H1 (cell line): ENCODE measurements around the gene ZXDC. TPM values are rescaled to one million over a fixed set of nuclear protein-coding genes. Genes with fewer than 3 reads are reported as not detected.

Source experiments
- CTCF ChIA-PET: fragments of 300-600 bp; sonication (Branson Sonifier 250); formaldehyde crosslinking; loops from one replicate; lab custom pipeline; 2021; ENCODE audit not compliant: partially characterized antibody; lab: Charles Lee
- POLR2A ChIA-PET: fragments of 300-600 bp; sonication (Branson Sonifier 250); formaldehyde crosslinking; loops from one replicate; lab custom pipeline; 2021; ENCODE audit warnings: inconsistent platforms; ENCODE audit not compliant: partially characterized antibody; lab: Charles Lee
- DNase-seq, 2 experiments: peaks; one replicate each; pipeline versions ENCODE4 v3.0.0 to v3.0.0-alpha.2; 2010 to 2022; ENCODE audit warnings: low spot score in 2 of 2, low read depth in 1 of 2, mixed read lengths in 1 of 2
- FAIRE-seq: peaks from 2 replicates; lab custom pipeline; 2011; peaks lifted over from hg19 to GRCh38; lab: Jason Lieb, UNC
- H2AFZ ChIP-seq: 2 replicates; pipeline ENCODE4 v1.8.1; 2012; ENCODE audit warnings: low read length, inconsistent platforms
- H2AK5ac ChIP-seq: 2 replicates; pipeline ENCODE4 v1.6.1; 2013; ENCODE audit warnings: low read depth, low read length
- H2BK120ac ChIP-seq: replicated peaks from 2 replicates; pipeline ENCODE3; 2013; ENCODE audit warnings: low read depth, low read length, inconsistent platforms
- H2BK12ac ChIP-seq: 2 replicates; pipeline ENCODE4 v1.6.1; 2013; ENCODE audit warnings: low read depth, low read length
- H2BK15ac ChIP-seq: 2 replicates; pipeline ENCODE4 v1.6.1; 2013; ENCODE audit warnings: low read length
- H2BK20ac ChIP-seq: 2 replicates; pipeline ENCODE4 v1.6.1; 2013; ENCODE audit warnings: low read length
- H2BK5ac ChIP-seq: 2 replicates; pipeline ENCODE4 v1.6.1; 2013; ENCODE audit warnings: low read depth, low read length
- H3K14ac ChIP-seq: 2 replicates; pipeline ENCODE4 v1.6.1; 2013; ENCODE audit warnings: inconsistent platforms; ENCODE audit not compliant: insufficient read length
- H3K18ac ChIP-seq: 2 replicates; pipeline ENCODE4 v1.6.1; 2013; ENCODE audit warnings: low read length; ENCODE audit errors: extremely low read depth
- H3K23ac ChIP-seq: 2 replicates; pipeline ENCODE4 v1.6.1; 2013; ENCODE audit warnings: inconsistent platforms; ENCODE audit not compliant: insufficient read length
- H3K23me2 ChIP-seq: 2 replicates; pipeline ENCODE4 v1.6.1; 2013; ENCODE audit warnings: low read depth, low read length
- H3K27ac ChIP-seq: 2 replicates; pipeline ENCODE4 v1.6.1; 2011; ENCODE audit warnings: low read depth, low read length, inconsistent platforms
- H3K27me3 ChIP-seq, 4 experiments: replicated peaks in 1 of 4; 1 replicate in 1 of 4; 2 replicates in 3 of 4; pipeline versions ENCODE4 v1.6.1 to v1.8.1; 2011 to 2013; ENCODE audit warnings: low read length in 3 of 4, mild to moderate bottlenecking in 3 of 4, inconsistent platforms in 2 of 4, mixed read lengths in 2 of 4, moderate library complexity in 1 of 4; ENCODE audit not compliant: control insufficient read depth in 3 of 4, insufficient read depth in 3 of 4; ENCODE audit errors: extremely low read depth in 1 of 4
- H3K36me3 ChIP-seq, 4 experiments: 2 replicates each; pipeline versions ENCODE4 v1.6.1 to v1.8.1; 2011 to 2013; ENCODE audit warnings: mild to moderate bottlenecking in 4 of 4, low read length in 3 of 4, moderate library complexity in 2 of 4, control low read depth in 1 of 4, inconsistent platforms in 1 of 4; ENCODE audit not compliant: insufficient read depth in 4 of 4, control insufficient read depth in 2 of 4
- H3K4ac ChIP-seq: replicated peaks from 2 replicates; pipeline ENCODE3; 2013; ENCODE audit warnings: low read length, low read depth, mixed read lengths, inconsistent platforms; ENCODE audit not compliant: insufficient read length
- H3K4me1 ChIP-seq, 4 experiments: replicated peaks in 1 of 4; 1 replicate in 1 of 4; 2 replicates in 3 of 4; pipeline versions ENCODE4 v1.6.1 to v1.8.1; 2011 to 2013; ENCODE audit warnings: low read length in 3 of 4, inconsistent platforms in 2 of 4, mixed read lengths in 1 of 4; ENCODE audit not compliant: insufficient read depth in 4 of 4, control insufficient read depth in 3 of 4
- H3K4me2 ChIP-seq, 2 experiments: 2 replicates each; pipeline versions ENCODE4 v1.6.1 to v1.8.1; 2011 to 2013; ENCODE audit warnings: low read depth in 2 of 2, low read length in 2 of 2, control low read depth in 1 of 2, inconsistent platforms in 1 of 2, mild to moderate bottlenecking in 1 of 2; ENCODE audit not compliant: insufficient read depth in 1 of 2
- H3K4me3 ChIP-seq, 4 experiments: fragments of 200-600, 300-600 bp in 1 of 4; sonication (generic), shearing (Covaris generic), sonication (Bioruptor Twin) in 1 of 4; 2 replicates each; pipeline versions ENCODE4 v1.5.1 to v1.8.1; 2011 to 2016; ENCODE audit warnings: low read length in 4 of 4, low read depth in 3 of 4, control low read depth in 2 of 4, inconsistent platforms in 2 of 4, mild to moderate bottlenecking in 2 of 4, mixed read lengths in 1 of 4, moderate library complexity in 1 of 4; ENCODE audit not compliant: insufficient read depth in 2 of 4; ENCODE audit errors: extremely low read depth in 1 of 4
- H3K56ac ChIP-seq: replicated peaks from 2 replicates; pipeline ENCODE3; 2013; ENCODE audit warnings: low read depth, mild to moderate bottlenecking, mixed read lengths, low read length, inconsistent platforms; ENCODE audit not compliant: insufficient read length
- H3K79me1 ChIP-seq: 2 replicates; pipeline ENCODE4 v1.6.1; 2013; ENCODE audit warnings: low read depth, low read length, control low read depth
- H3K79me2 ChIP-seq, 2 experiments: 2 replicates each; pipeline versions ENCODE4 v1.6.1 to v1.8.1; 2012 to 2013; ENCODE audit warnings: low read length in 2 of 2, mild to moderate bottlenecking in 2 of 2, inconsistent platforms in 1 of 2; ENCODE audit not compliant: insufficient read depth in 2 of 2, control insufficient read depth in 1 of 2
- H3K9ac ChIP-seq, 4 experiments: replicated peaks in 1 of 4; 1 replicate in 1 of 4; 2 replicates in 3 of 4; pipeline versions ENCODE4 v1.6.1 to v1.8.1; 2011 to 2013; ENCODE audit warnings: low read depth in 3 of 4, low read length in 3 of 4, control low read depth in 2 of 4, mild to moderate bottlenecking in 2 of 4, moderate library complexity in 2 of 4, inconsistent platforms in 1 of 4; ENCODE audit errors: extremely low read depth in 1 of 4
- H3K9me3 ChIP-seq, 2 experiments: 2 replicates each; pipeline versions ENCODE4 v1.6.1 to v1.8.1; 2012 to 2013; ENCODE audit warnings: mild to moderate bottlenecking in 2 of 2, moderate library complexity in 2 of 2, control low read depth in 1 of 2, inconsistent platforms in 1 of 2, low read depth in 1 of 2, low read length in 1 of 2, mixed read lengths in 1 of 2; ENCODE audit not compliant: insufficient read depth in 2 of 2
- H4K20me1 ChIP-seq, 2 experiments: replicated peaks in 1 of 2; 2 replicates each; pipeline versions ENCODE3 to v1.8.1; 2011 to 2013; ENCODE audit warnings: inconsistent platforms in 2 of 2, low read length in 2 of 2, mild to moderate bottlenecking in 1 of 2; ENCODE audit not compliant: insufficient read depth in 2 of 2, control insufficient read depth in 1 of 2
- H4K5ac ChIP-seq: 2 replicates; pipeline ENCODE4 v1.6.1; 2013; ENCODE audit warnings: low read length, low read depth, mixed read lengths, inconsistent platforms; ENCODE audit not compliant: insufficient read length
- H4K8ac ChIP-seq: 2 replicates; pipeline ENCODE4 v1.8.0; 2013; ENCODE audit warnings: mild to moderate bottlenecking, moderate library complexity, low read length, inconsistent platforms; ENCODE audit not compliant: insufficient read depth; ENCODE audit errors: extremely low read depth
- H4K91ac ChIP-seq: replicated peaks from 2 replicates; pipeline ENCODE3; 2013; ENCODE audit warnings: low read length, mixed read lengths, inconsistent platforms; ENCODE audit not compliant: insufficient read length
- KDM5A ChIP-seq: fragments of 200-600 bp; IDR thresholded peaks from 2 replicates; pipeline ENCODE4 v1.7.1; 2012; ENCODE audit warnings: mild to moderate bottlenecking, low read length, inconsistent platforms, mixed read lengths
- MAFK ChIP-seq: IDR thresholded peaks from 2 replicates; pipeline ENCODE4 v1.6.1; 2012; ENCODE audit warnings: low read depth, mild to moderate bottlenecking, improper control_type of control experiment, low read length
- TCF12 ChIP-seq: IDR thresholded peaks from 2 replicates; pipeline ENCODE4 v1.6.1; 2011; ENCODE audit warnings: low read depth, mild to moderate bottlenecking, low read length
- TEAD4 ChIP-seq: IDR thresholded peaks from 2 replicates; pipeline ENCODE4 v1.6.1; 2012; ENCODE audit warnings: low read depth, low read length, inconsistent platforms, mixed read lengths
- WGBS, 2 experiments: shearing (Covaris generic) in 1 of 2; methylation state at CpG; one replicate each; pipeline versions ENCODE4 v1.1.6 to v1.1.7; 2013 to 2015; ENCODE audit warnings: low lambda C conversion rate in 2 of 2, mixed read lengths in 2 of 2, inconsistent platforms in 1 of 2, low coverage in 1 of 2, missing lambda C conversion rate in 1 of 2; ENCODE audit not compliant: insufficient replicate concordance in 2 of 2, insufficient coverage in 1 of 2, insufficient read length in 1 of 2; ENCODE audit errors: extremely low coverage in 1 of 2, missing lambda C conversion rate in 1 of 2; 5-methylcytosine and 5-hydroxymethylcytosine counted together
- polyA plus RNA-seq, 7 experiments: library from polyadenylated mRNA; depleted of rRNA in 3 of 7; stranded (reverse) in 5 of 7; unstranded in 2 of 7; fragments of >200 nt in 5 of 7; fragments of 200-250 nt in 2 of 7; gene quantifications; 1 replicate in 5 of 7; 2 replicates in 1 of 7; 4 replicates in 1 of 7; pipeline versions ENCODE4 v1.2.1 to v1.2.3, GENCODE V29; 2011 to 2013; ENCODE audit warnings: missing spikeins in 2 of 7, mixed read lengths in 2 of 7
- total RNA-seq: library from RNA; stranded (reverse); fragmentation: NEBNext Ultra II Directional; extraction: Animal tissue kit (Norgen Biotek cat#: 25700); gene quantifications from 2 replicates; pipeline ENCODE4 v1.2.1, GENCODE V29; 2021
- TF ChIP-seq, protein P1 (sequence below), 3 experiments: IDR thresholded peaks; 1 replicate in 2 of 3; 2 replicates in 1 of 3; pipeline versions ENCODE4 v1.5.1 to v1.6.1; 2011; ENCODE audit warnings: low read length in 3 of 3, mild to moderate bottlenecking in 3 of 3, inconsistent platforms in 2 of 3, low read depth in 1 of 3, moderate library complexity in 1 of 3; ENCODE audit not compliant: insufficient read depth in 1 of 3; ENCODE audit errors: control extremely low read depth in 1 of 3

Gene ZXDC
- total and polyA plus RNA-seq, 2 of the 8 experiments (the other 6 are each of a cell fraction or from before 2014, with no cell fraction given) = 12.7 to 24.3 TPM

DNA sequence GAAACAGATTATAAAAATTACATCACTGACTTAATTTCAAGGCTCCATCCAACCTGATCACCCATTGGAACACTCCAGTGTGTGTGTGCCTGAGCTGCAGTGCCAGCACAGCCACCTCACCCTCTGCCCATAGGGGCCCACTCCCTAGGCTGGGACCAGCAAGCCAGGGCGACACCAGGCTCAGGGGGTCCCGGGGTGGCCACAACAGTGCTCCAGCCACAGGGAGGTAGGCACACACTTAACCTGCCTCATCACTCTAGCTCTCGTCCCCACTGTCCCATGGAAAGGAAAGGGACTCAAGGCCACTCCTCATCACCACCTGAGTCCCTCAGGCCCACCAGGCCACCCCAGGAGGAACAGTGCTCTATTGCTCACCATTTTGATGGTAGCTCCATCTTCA, 24.9 kb downstream of the ZXDC start:
- DNase-seq (no peak), FAIRE-seq (no peak)
- no peak overlapping the region for H3K4me3 ChIP-seq
- H3K27me3 ChIP-seq = no peaks in the 10 kb centered on the region
- H4K91ac ChIP-seq = no peak overlapping the region
- H2BK20ac ChIP-seq = no peak overlapping the region
- 90% methylated on average over 3 of the region's 3 CpGs; no CpG with 5 or more reads in 1 of the 2 experiments for WGBS, 2 experiments
- no peak overlapping the region for H4K8ac ChIP-seq
- ChIA-PET POLR2A (interaction anchor here (0.8 to 1.1 kb wide), 3 partner anchors 9 to 24 kb away, joined by 3 read pairs; no protein-coding TSS in a partner anchor), CTCF (no interaction called here)
- no peak overlapping the region for H2BK120ac ChIP-seq
- no peak overlapping the region for H3K56ac ChIP-seq
- H2AFZ ChIP-seq = no peak overlapping the region
- H3K4ac ChIP-seq = no peak overlapping the region
- no peaks in the 10 kb centered on the region; a peak in 1 of 4 replicates for H3K79me2 ChIP-seq
- no peak overlapping the region for H3K9ac ChIP-seq
- H2BK15ac ChIP-seq = no peak overlapping the region
- peaks cover 0 to 7% (median 0%) of the 10 kb centered on the region in 4 experiments; a peak in 3 of 7 replicates for H3K4me1 ChIP-seq
- H3K79me1 ChIP-seq = peaks cover 3% of the 10 kb centered on the region; the same call in 1 of the 2 replicates
- H3K9me3 ChIP-seq = no peaks in the 10 kb centered on the region
- H3K14ac ChIP-seq = no peak overlapping the region
- no peak overlapping the region for H3K18ac ChIP-seq
- no peak overlapping the region for H3K27ac ChIP-seq
- H3K23me2 ChIP-seq = 0 out of 2 replicates have a peak, but pooled peaks cover 2% of the 10 kb centered on the region
- H3K23ac ChIP-seq = no peak overlapping the region
- peaks cover under 1 to 6% of the 10 kb centered on the region in 2 experiments for H4K20me1 ChIP-seq
- peaks cover 0 to 18% (median 5%) of the 10 kb centered on the region in 4 experiments; a peak in 6 of 8 replicates for H3K36me3 ChIP-seq
- no peak overlapping the region for H3K4me2 ChIP-seq
- H2BK12ac ChIP-seq = no peak overlapping the region
- H2BK5ac ChIP-seq = no peak overlapping the region
- no peak for TF ChIP-seq TCF12
- no peak for TF ChIP-seq MAFK
- TF ChIP-seq, protein P1, sequence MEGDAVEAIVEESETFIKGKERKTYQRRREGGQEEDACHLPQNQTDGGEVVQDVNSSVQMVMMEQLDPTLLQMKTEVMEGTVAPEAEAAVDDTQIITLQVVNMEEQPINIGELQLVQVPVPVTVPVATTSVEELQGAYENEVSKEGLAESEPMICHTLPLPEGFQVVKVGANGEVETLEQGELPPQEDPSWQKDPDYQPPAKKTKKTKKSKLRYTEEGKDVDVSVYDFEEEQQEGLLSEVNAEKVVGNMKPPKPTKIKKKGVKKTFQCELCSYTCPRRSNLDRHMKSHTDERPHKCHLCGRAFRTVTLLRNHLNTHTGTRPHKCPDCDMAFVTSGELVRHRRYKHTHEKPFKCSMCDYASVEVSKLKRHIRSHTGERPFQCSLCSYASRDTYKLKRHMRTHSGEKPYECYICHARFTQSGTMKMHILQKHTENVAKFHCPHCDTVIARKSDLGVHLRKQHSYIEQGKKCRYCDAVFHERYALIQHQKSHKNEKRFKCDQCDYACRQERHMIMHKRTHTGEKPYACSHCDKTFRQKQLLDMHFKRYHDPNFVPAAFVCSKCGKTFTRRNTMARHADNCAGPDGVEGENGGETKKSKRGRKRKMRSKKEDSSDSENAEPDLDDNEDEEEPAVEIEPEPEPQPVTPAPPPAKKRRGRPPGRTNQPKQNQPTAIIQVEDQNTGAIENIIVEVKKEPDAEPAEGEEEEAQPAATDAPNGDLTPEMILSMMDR (IDR thresholded peaks at IDR 0.05; ENCODE audit: control extremely low read depth in 1 of 3, insufficient read depth in 1 of 3, low read depth in 1 of 3, low read length in 3 of 3) = no peak
- TF ChIP-seq TEAD4 = no peak
- TF ChIP-seq KDM5A = no peak
- no peak overlapping the region for H4K5ac ChIP-seq
- no peak overlapping the region for H2AK5ac ChIP-seq
